Ishikawa (cell line): ENCODE measurements around the gene COL4A5.

Experiments used
- CEBPB ChIP-seq: IDR thresholded peaks from 2 replicates; pipeline ENCODE4 v1.6.1; 2012
- CREB1 ChIP-seq: IDR thresholded peaks from 2 replicates; pipeline ENCODE4 v1.6.1; 2012; ENCODE audit warnings: low read depth
- EP300 ChIP-seq: IDR thresholded peaks from 2 replicates; pipeline ENCODE4 v1.6.1; 2012; ENCODE audit warnings: borderline replicate concordance
- MAX ChIP-seq: IDR thresholded peaks from 2 replicates; pipeline ENCODE4 v1.6.1; 2012
- NFIC ChIP-seq: IDR thresholded peaks from 2 replicates; pipeline ENCODE4 v1.6.1; 2012
- RAD21 ChIP-seq: IDR thresholded peaks from 2 replicates; pipeline ENCODE4 v1.6.1; 2012; ENCODE audit warnings: low read depth
- REST ChIP-seq: IDR thresholded peaks from 2 replicates; pipeline ENCODE4 v1.6.1; 2012; ENCODE audit warnings: low read depth, mild to moderate bottlenecking
- TAF1 ChIP-seq: IDR thresholded peaks from 2 replicates; pipeline ENCODE4 v1.6.1; 2012; ENCODE audit warnings: low read depth, mild to moderate bottlenecking
- TCF12 ChIP-seq: IDR thresholded peaks from 2 replicates; pipeline ENCODE4 v1.6.1; 2012; ENCODE audit warnings: low read depth
- TEAD4 ChIP-seq: IDR thresholded peaks from 2 replicates; pipeline ENCODE4 v1.6.1; 2012
- USF1 ChIP-seq: IDR thresholded peaks from 2 replicates; pipeline ENCODE4 v1.6.1; 2012
- YY1 ChIP-seq: IDR thresholded peaks from 2 replicates; pipeline ENCODE4 v1.6.1; 2012; ENCODE audit warnings: low read depth
- ZBTB7A ChIP-seq: IDR thresholded peaks from 2 replicates; pipeline ENCODE4 v1.6.1; 2012; ENCODE audit warnings: low read depth

- no peak for TF ChIP-seq RAD21
- TF ChIP-seq TAF1 = no peak
- no peak for TF ChIP-seq MAX
- no peak for TF ChIP-seq EP300
- TF ChIP-seq USF1 = no peak
- no peak for TF ChIP-seq REST
- TF ChIP-seq YY1 = no peak
- TF ChIP-seq NFIC = no peak
- TF ChIP-seq ZBTB7A = no peak
- no peak for TF ChIP-seq CEBPB
- no peak for TF ChIP-seq CREB1
- TF ChIP-seq TCF12 = no peak
- TF ChIP-seq TEAD4 = no peak
Observed at GRCh38 chrX:108435261-108435660, 4.4 kb upstream of the COL4A5 start.
